Mucosa of gallbladder (tissue), 1 donor: ENCODE measurements around the gene GPR132. TPM values are rescaled to one million over a fixed set of nuclear protein-coding genes. Genes with fewer than 3 reads are reported as not detected.
"Not testable (repeated sequence)": the region's sequence is repeated elsewhere in the genome, so short reads cannot be mapped to it uniquely, and the experiment has no call there.

Experiments
- DNase-seq: peaks from one replicate; pipeline ENCODE4 v3.0.0-alpha.2; 2020; ENCODE audit warnings: low spot score
- total RNA-seq: library from RNA; stranded (reverse); gene quantifications from one replicate; pipeline ENCODE4 v1.2.1, GENCODE V29; 2021
- donor health status: DM: no; HTN: no; CAD: no.

The GPR132 gene
- total RNA-seq, 1 donor from 2014 or later = 3.7 TPM

DNA sequence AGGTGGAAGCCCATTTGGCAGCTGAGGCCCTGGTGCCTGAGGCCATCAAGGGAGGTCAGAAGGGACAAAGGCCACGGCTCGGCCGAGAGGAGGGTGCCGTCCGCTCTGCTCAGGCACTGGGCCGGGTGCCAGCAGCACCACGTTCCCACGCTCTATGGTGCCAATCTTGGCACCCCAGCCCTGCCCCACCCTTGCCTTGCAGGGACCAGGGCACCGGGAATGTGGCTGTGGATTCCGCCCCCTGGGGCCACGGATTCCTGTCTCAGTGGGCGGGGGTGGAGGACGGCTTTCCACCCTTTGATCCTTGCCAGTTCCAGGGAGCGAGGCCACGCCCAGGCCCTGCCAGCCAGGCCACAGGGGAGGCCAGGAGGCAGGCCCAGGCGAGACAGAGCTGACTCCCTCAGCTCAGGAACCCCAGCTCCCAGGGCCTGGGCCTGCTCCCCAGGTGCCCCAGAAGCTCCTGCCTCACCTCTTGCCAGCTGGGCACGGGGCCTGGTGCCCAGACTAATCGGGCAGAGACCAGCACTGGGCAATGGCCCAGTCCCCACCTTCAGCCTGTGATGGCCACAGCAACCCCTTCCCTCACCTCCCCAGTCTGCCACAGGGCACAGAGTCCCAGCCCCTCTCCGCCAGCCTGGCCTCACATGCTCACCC lies 26.4 kb upstream of the GPR132 start:
- peak; percentile 65 for DNase-seq

GRCh38 chr14:105091054-105091516 lies 25.9 kb upstream of the GPR132 start:
- DNase-seq = no peak

GRCh38 chr14:105090493-105091053 lies 25.3 kb upstream of the GPR132 start:
- peak; percentile 74 for DNase-seq

GRCh38 chr14:105089746-105090492 lies 24.7 kb upstream of the GPR132 start:
- no peak for DNase-seq

DNA sequence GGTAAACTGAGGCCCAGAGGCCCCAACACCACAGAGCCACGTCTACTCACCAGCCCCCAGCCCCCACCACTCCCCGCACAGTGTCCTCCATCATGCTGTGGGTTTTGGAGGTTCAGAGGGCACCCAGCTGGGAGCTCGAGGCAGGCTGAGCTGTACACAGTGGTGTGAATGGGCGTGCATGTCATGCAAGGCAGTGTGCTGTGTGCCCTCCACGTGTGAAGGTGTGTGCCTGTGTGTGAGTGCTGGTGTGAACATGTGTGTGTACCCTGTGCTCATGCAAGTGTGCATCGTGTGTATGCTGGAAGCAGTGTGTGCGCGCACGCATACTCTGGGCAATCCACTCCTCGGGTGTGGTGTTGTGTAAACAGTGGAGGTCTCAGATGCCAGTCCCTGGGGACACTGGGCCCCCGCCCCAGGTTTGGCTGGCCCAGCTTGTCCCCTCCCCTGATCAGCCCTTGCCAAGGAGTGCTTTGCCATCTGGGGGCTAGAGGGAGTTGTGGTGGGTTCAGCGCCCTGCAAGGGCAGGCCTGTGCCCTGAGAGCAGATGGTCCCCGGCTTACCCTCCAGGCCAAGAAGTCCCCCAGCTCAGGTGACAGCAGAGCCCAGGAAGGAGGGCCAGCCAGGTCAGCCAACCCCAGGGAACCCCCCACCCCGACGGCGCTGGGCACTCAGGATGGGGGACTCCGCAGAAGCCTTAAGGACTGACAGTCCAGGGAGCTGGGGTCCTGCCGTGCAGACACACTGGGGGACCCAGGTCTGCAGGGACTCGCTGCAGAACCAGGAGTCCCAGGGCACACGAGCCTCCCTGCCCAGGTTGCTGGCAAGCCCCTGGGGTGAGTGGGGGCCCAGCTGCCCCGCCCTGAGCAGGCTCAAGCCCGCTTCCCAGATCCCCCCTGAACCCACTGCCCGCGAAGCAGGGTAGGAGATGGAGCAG lies 23.8 kb upstream of the GPR132 start:
- no peak for DNase-seq

- no peak for DNase-seq
Observed at GRCh38 chr14:105087963-105088811, 23.0 kb upstream of the GPR132 start.

DNA sequence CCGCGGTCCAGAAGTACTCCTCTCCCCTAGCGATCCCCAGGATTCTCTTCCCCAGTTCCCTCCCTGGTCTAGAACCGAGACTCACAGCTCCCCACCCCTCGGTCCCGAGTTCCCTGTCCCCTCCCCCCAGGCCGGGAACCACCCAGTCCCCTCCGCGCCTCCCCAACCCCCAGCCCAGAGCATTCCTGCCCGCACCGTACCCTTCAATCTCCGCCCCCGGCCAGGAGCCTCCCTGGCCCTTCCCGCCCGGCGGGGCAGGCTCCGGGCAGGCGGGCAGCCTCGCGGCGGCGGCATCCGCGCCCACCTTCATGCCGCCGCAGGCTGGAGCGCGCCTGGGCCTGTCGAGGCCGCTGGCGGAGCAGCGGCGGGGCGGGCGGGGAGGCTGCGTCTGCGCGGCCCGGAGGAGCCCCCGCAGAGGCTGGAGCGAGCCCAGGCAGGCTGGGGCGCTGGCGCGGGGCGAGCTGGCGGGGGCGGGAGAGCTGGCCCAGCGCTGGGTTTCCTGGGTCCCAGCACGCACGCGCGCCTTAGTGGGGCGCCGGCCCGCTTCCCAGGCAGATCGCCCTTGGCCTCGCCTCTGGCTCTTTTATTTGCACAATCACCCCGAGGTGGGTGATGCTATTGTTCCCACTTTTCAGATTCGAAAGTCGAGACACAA lies 22.2 kb upstream of the GPR132 start:
- no peak for DNase-seq

DNA sequence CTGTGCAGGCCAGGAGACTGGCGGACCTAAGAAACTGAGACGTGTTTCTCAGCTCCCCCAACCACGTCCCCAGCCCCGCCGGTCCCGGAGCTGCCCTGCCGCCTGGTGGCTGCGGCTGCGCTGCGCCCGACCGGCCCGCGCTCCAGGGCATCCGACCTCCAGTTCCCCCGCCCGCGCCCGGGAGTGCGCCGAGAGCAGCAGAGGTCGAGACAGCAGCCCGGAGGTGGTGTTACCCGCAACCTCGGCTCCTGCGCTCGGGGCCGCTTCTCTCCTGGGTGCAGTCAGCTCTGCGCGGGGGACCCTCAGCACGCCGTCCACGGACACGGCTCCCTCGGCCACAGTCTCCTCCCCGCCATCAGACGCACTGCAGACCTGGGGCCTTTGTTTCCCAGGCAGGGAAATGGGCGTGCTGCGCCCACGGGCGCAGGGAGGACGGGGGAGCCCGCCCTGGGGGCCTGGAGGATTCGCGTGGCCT lies 21.6 kb upstream of the GPR132 start:
- DNase-seq = peak; percentile 59

GRCh38 chr14:105085766-105086165 lies 20.5 kb upstream of the GPR132 start:
- no peak for DNase-seq

DNA sequence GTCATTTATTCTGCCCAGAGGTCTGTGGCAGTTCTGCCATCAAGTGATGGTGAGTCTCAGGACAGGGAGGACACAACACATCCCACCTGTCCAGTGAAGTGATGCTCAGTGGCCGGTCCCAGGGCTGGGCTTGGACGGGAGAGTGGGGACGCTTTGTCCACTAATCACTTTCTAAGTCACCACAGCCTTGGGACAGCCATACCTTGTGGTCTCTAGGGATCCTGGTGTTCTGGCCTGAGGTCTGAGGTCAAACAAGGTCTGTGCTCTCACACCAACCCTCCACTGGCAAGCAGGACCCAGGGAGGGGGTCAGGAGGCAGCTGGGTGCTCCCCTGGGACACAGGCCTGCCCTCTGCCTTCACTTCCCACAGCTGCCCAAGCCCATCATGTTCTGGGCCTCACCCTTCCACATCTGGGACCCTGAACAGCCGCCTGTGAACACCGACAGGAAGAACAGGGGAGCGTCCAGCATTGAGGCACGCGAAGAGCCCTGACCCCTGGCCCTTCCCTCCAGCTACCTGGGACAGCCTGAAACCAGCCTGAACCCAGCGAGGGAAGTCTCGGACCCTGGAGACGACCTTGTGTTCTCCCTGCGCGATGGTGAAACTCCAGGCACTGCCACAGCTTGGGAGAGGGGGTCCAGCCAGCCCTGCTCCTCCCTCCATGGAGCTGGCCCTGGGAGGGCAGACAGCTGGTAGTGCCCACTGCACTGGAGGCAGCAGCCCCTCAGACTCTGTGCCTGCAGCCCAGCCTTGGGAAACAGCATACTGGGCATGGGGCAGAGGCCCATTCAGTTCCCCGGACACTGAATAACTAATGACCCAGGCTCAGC lies 19.7 kb upstream of the GPR132 start:
- no peak for DNase-seq

DNA sequence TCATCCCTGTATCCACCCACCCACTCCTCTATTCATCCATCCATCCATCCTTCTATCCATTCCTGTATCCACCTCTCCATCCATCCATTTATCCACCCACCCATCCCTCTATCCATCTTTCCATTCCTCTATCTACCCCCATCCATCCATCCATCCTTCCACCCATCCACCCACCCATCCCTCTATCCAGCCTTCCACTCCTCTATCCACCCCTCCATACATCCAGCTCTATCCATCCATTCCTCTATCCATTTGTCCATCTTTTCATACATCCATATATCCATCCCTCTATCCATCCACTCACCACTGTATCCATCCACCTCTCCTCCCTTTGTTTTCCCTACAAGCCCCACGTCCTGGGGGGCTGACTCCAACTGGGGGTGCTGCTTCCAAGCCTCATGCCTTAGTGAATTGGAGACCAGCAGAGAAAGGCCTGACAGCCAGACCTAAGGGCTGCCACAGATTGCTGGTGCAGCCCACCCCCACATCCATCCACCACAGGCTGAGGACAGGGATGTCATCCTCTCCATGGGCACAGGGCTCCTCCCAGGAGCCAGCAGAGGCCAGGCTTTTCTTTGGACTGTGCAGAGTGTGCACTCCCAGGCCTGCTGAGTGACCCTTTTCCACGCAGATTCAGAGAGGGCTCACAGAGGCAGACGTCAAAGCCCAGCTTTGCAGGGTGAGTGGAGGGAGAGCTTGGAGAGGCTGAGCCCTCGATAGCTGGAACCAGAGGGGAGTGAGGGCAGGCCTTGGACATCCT lies 18.9 kb upstream of the GPR132 start:
- no peak for DNase-seq

DNA sequence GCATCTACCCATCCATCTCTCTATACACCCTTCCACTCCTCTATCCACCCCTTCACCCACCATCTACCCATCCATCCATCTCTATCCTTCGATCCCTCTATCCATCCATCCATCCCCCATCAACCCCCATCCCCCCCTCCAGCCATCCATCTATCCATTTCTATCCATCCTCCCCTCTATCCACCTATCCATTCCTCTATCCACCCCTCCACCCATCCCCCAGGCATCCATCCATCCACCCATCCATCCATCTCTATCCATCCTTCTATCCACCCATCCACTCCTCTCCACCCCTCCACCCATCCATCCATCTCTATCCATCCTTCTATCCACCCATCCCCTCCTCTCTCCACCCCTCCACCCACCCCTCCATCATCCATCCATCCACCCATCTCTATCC lies 17.5 kb upstream of the GPR132 start:
- DNase-seq = no peak

DNA sequence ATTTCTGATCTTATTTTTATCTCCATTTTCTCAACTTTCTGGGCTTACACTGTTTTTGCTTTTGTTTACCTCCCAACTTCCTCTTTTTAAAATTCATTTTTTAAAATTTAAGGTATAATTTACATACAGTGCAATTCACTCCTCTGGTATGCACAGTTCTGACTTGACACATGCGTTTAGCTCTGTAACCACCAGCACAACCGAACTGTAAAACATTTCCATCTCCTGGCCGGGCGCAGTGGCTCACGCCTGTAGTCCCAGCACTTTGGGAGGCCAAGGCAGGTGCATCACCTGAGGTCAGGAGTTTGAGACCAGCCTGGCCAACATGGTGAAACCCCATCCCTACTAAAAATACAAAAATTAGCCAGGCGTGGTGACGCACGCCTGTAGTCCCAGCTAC lies 16.2 kb upstream of the GPR132 start:
- not testable (repeated sequence) for DNase-seq

- DNase-seq = no peak
Observed at GRCh38 chr14:105080161-105080560, 14.9 kb upstream of the GPR132 start.

GRCh38 chr14:105078294-105078693 lies 13.1 kb upstream of the GPR132 start:
- no peak for DNase-seq

GRCh38 chr14:105077649-105077995 lies 12.4 kb upstream of the GPR132 start:
- DNase-seq = no peak

GRCh38 chr14:105076805-105077648 lies 11.8 kb upstream of the GPR132 start:
- DNase-seq = no peak

DNA sequence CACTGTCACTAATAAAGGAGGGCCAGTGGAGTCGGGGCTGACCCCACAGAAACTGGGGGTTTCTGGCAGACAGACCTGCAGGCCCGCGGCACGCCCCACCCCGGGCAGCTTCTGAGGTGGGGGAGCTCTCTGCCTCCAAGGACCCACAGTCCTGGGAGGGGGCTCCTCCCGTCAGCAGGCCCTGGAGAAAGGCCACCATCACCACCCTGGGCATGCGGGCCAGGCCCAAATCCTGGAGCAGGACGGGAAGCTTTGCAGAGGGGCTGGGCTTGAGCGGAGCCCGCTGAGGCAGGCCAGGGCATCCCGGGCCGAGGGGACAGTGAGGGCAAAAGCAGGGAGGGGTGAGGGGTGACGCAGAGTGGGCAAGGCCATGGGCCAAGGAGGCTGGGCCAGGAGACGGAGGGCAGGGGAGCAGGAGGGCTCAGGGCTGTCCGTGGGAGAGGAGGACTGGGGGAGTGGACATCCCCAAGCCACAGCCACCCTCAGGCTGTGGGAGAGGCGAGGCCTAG lies 11.1 kb upstream of the GPR132 start:
- DNase-seq = no peak
